CD14-positive monocyte (primary cell): ENCODE measurements around the gene TMEM158. TPM values are rescaled to one million over a fixed set of nuclear protein-coding genes. Genes with fewer than 3 reads are reported as not detected.
A peak's percentile ranks its signal among the peaks of the same experiment; 100 is the strongest.

ENCODE experiments used
- DNase-seq, 3 donors: peaks; one replicate each; pipeline ENCODE4 v3.0.0-alpha.2; 2011 to 2022
- H2AFZ ChIP-seq: 2 replicates; pipeline ENCODE4 v1.6.0; 2012; ENCODE audit warnings: mild to moderate bottlenecking, low read depth, low read length, inconsistent platforms; ENCODE audit not compliant: insufficient read depth, poor library complexity, severe bottlenecking
- H3K27ac ChIP-seq, 2 donors: 1 replicate in 1 of 2; 2 replicates in 1 of 2; pipeline ENCODE4 v1.5.1; 2012 to 2013; ENCODE audit warnings: low read length in 2 of 2, control low read depth in 1 of 2, inconsistent platforms in 1 of 2, low read depth in 1 of 2, mild to moderate bottlenecking in 1 of 2
- H3K27me3 ChIP-seq, 2 donors: one replicate each; pipeline versions ENCODE4 v1.6.0 to v1.6.1; 2011 to 2013; ENCODE audit warnings: low read length in 2 of 2; ENCODE audit not compliant: control insufficient read depth in 2 of 2, insufficient read depth in 2 of 2
- H3K36me3 ChIP-seq, 2 donors: replicated peaks in 1 of 2; 1 replicate in 1 of 2; 2 replicates in 1 of 2; pipeline versions ENCODE4 v1.5.1 to v1.6.1; 2012 to 2013; ENCODE audit warnings: low read length in 2 of 2, control low read depth in 1 of 2, inconsistent platforms in 1 of 2, mild to moderate bottlenecking in 1 of 2; ENCODE audit not compliant: insufficient read depth in 2 of 2, control insufficient read depth in 1 of 2
- H3K4me1 ChIP-seq, 2 donors: 1 replicate in 1 of 2; 2 replicates in 1 of 2; pipeline versions ENCODE4 v1.5.1 to v1.6.1; 2012 to 2013; ENCODE audit warnings: low read length in 2 of 2, control low read depth in 1 of 2, inconsistent platforms in 1 of 2, mild to moderate bottlenecking in 1 of 2, moderate library complexity in 1 of 2; ENCODE audit not compliant: insufficient read depth in 2 of 2, control insufficient read depth in 1 of 2
- H3K4me2 ChIP-seq: replicated peaks from 2 replicates; pipeline ENCODE3; 2012; ENCODE audit warnings: low read length, moderate library complexity, mild to moderate bottlenecking; ENCODE audit not compliant: poor library complexity, severe bottlenecking; ENCODE audit errors: extremely low read depth
- H3K4me3 ChIP-seq, 3 experiments: fragments of 200-600 bp in 1 of 3; sonication (generic) in 1 of 3; replicated peaks in 1 of 3; 1 replicate in 2 of 3; 2 replicates in 1 of 3; pipeline ENCODE4 v1.5.1; 2011 to 2013; ENCODE audit warnings: low read length in 3 of 3, mild to moderate bottlenecking in 3 of 3, control low read depth in 2 of 3, low read depth in 2 of 3, inconsistent platforms in 1 of 3, moderate library complexity in 1 of 3
- H3K79me2 ChIP-seq: 2 replicates; pipeline ENCODE4 v1.6.0; 2012; ENCODE audit warnings: mild to moderate bottlenecking, control low read depth, inconsistent platforms, low read length, moderate library complexity; ENCODE audit not compliant: insufficient read depth
- H3K9ac ChIP-seq: 2 replicates; pipeline ENCODE4 v1.6.0; 2017; ENCODE audit warnings: low read length, mild to moderate bottlenecking; ENCODE audit not compliant: insufficient read depth, poor library complexity, severe bottlenecking
- H3K9me3 ChIP-seq, 2 donors: replicated peaks in 1 of 2; 1 replicate in 1 of 2; 2 replicates in 1 of 2; pipeline versions ENCODE4 v1.5.1 to v1.6.1; 2012 to 2013; ENCODE audit warnings: low read length in 2 of 2, control low read depth in 1 of 2; ENCODE audit not compliant: control insufficient read depth in 1 of 2, insufficient read depth in 1 of 2
- H4K20me1 ChIP-seq: 2 replicates; pipeline ENCODE4 v1.6.0; 2012; ENCODE audit warnings: mild to moderate bottlenecking, low read length, control low read depth, moderate library complexity; ENCODE audit not compliant: insufficient read depth
- H3K27ac Mint-ChIP-seq, 7 donors: one replicate each; pipeline ENCODE4 v1.8.0; 2020; ENCODE audit warnings: mild to moderate bottlenecking in 7 of 7, mixed read lengths in 7 of 7, moderate library complexity in 6 of 7, inconsistent platforms in 2 of 7
- H3K27me3 Mint-ChIP-seq, 3 donors: one replicate each; pipeline ENCODE4 v1.8.0; 2021 to 2022; ENCODE audit warnings: low read depth in 3 of 3, mild to moderate bottlenecking in 3 of 3, mixed read lengths in 3 of 3, moderate library complexity in 3 of 3, inconsistent platforms in 1 of 3
- H3K36me3 Mint-ChIP-seq, 2 donors: one replicate each; pipeline ENCODE4 v1.8.0; 2020; ENCODE audit warnings: mixed read lengths in 2 of 2, inconsistent platforms in 1 of 2, mild to moderate bottlenecking in 1 of 2
- H3K4me1 Mint-ChIP-seq: one replicate; pipeline ENCODE4 v1.8.0; 2020; ENCODE audit warnings: mild to moderate bottlenecking, mixed read lengths
- H3K4me3 Mint-ChIP-seq, 2 donors: one replicate each; pipeline ENCODE4 v1.8.0; 2020; ENCODE audit warnings: mild to moderate bottlenecking in 2 of 2, mixed read lengths in 2 of 2, moderate library complexity in 1 of 2
- H3K9me3 Mint-ChIP-seq, 7 donors: one replicate each; pipeline ENCODE4 v1.8.0; 2020 to 2022; ENCODE audit warnings: mixed read lengths in 7 of 7, mild to moderate bottlenecking in 6 of 7, moderate library complexity in 6 of 7, inconsistent platforms in 2 of 7
- CTCF ChIP-seq: fragments of 200-600 bp; IDR thresholded peaks from one replicate; pipeline ENCODE4 v1.8.0; 2022; ENCODE audit warnings: antibody characterized with exemption, mild to moderate bottlenecking
- WGBS: methylation state at CpG from one replicate; pipeline ENCODE4 v1.1.5; 2013; ENCODE audit warnings: missing lambda C conversion rate; ENCODE audit not compliant: insufficient coverage; 5-methylcytosine and 5-hydroxymethylcytosine counted together
- intact Hi-C, 2 donors: fragments of 100-400 bp; cut with micrococcal nuclease; formaldehyde crosslinking; loops; one replicate each; pipeline versions ENCODE4 v1.15.0 to v1.15.1; 2023
- polyA plus RNA-seq, 3 donors: library from polyadenylated mRNA; depleted of rRNA in 1 of 3; unstranded in 2 of 3; stranded (reverse) in 1 of 3; fragments of 300-500 nt in 2 of 3; fragments of >200 nt in 1 of 3; fragmentation: Illumina TruSeq in 2 of 3; gene quantifications; 1 replicate in 2 of 3; 2 replicates in 1 of 3; pipeline ENCODE4 v1.2.3, GENCODE V29; 2012 to 2021

Gene TMEM158
- polyA plus RNA-seq, 3 donors = 0.19 to 0.88 TPM; not detected in 1

- intact Hi-C loops = no loop called here
- no peak for TF ChIP-seq CTCF
- Histone ChIP-seq H3K9ac (no peak overlapping the region), H3K27ac (no peak overlapping the region), H3K4me1 (no peaks in the 10 kb centered on the region), H4K20me1 (no peaks in the 10 kb centered on the region), H2AFZ (no peak overlapping the region), H3K4me2 (no peak overlapping the region), H3K27me3 (peaks cover 4 to 7% of the 10 kb centered on the region in 2 donors), H3K4me3 (no peak overlapping the region), H3K36me3 (no peaks in the 10 kb centered on the region), H3K9me3 (peaks cover 3 to 5% of the 10 kb centered on the region in 2 donors), H3K79me2 (no peaks in the 10 kb centered on the region)
- H3K9me3 Mint-ChIP-seq = peaks cover 2 to 17% (median 6%) of the 10 kb centered on the region in 7 donors
- no CpG with 5 or more reads among the region's 1 CpG for whole genome bisulfite sequencing
- H3K36me3 Mint-ChIP-seq = no peaks in the 10 kb centered on the region
- no peak for DNase-seq
- H3K4me1 Mint-ChIP-seq = no peaks in the 10 kb centered on the region
- H3K27me3 Mint-ChIP-seq = peaks cover 11 to 18% (median 14%) of the 10 kb centered on the region in 3 donors
- H3K4me3 Mint-ChIP-seq = no peak overlapping the region
- peak overlapping the region in 1 of 7 donors; percentile 0 for H3K27ac Mint-ChIP-seq
These were observed 8.2 kb upstream of the TMEM158 start for GRCh38 chr3:45234250-45234649.

- Mint-ChIP-seq H3K27ac (no peak overlapping the region), H3K27me3 (peaks cover 23 to 31% (median 26%) of the 10 kb centered on the region in 3 donors), H3K4me1 (no peaks in the 10 kb centered on the region), H3K9me3 (peaks cover 2 to 17% (median 6%) of the 10 kb centered on the region in 7 donors), H3K36me3 (no peaks in the 10 kb centered on the region), H3K4me3 (no peak overlapping the region)
- H3K4me1 ChIP-seq = no peaks in the 10 kb centered on the region
- H4K20me1 ChIP-seq = no peaks in the 10 kb centered on the region
- intact Hi-C loops = no loop called here
- no peaks in the 10 kb centered on the region for H3K79me2 ChIP-seq
- no peak for DNase-seq
- no peak overlapping the region for H2AFZ ChIP-seq
- peaks cover 3 to 5% of the 10 kb centered on the region in 2 donors for H3K9me3 ChIP-seq
- no peak overlapping the region for H3K4me3 ChIP-seq
- H3K9ac ChIP-seq = no peak overlapping the region
- no peak overlapping the region for H3K27ac ChIP-seq
- H3K36me3 ChIP-seq = no peaks in the 10 kb centered on the region
- no peak overlapping the region for H3K4me2 ChIP-seq
- TF ChIP-seq CTCF = no peak
- H3K27me3 ChIP-seq = peaks cover 14 to 21% of the 10 kb centered on the region in 2 donors
These were observed 6.4 kb upstream of the TMEM158 start for GRCh38 chr3:45232521-45232920.
